RWPE2 (cell line): ENCODE results near the gene OR6F1.
"Not testable (repeated sequence)": the region's sequence is repeated elsewhere in the genome, so short reads cannot be mapped to it uniquely, and the experiment has no call there.

Experiments
- ATAC-seq: fragments of 200-7000 bp; cut with Tn5 transposase; 3 replicates; pipeline ENCODE4 v1.9.1; 2021; ENCODE audit warnings: low read depth
- DNase-seq: peaks from one replicate; pipeline ENCODE4 v3.0.0-alpha.2; 2020; ENCODE audit warnings: low spot score
- H3K27ac ChIP-seq: fragments of 450-650 bp; 2 replicates; pipeline ENCODE4 v1.5.1; 2017; ENCODE audit warnings: mild to moderate bottlenecking; ENCODE audit not compliant: poor library complexity, severe bottlenecking
- H3K27me3 ChIP-seq: fragments of 250-450 bp; sonication (Bioruptor Pico); 2 replicates; pipeline ENCODE4 v1.5.1; 2021; ENCODE audit warnings: mild to moderate bottlenecking, moderate library complexity; ENCODE audit not compliant: insufficient read depth, poor library complexity, severe bottlenecking
- H3K36me3 ChIP-seq: fragments of 250-450 bp; sonication (Bioruptor Pico); 2 replicates; pipeline ENCODE4 v1.5.1; 2020; ENCODE audit warnings: low read depth, mild to moderate bottlenecking, moderate library complexity
- H3K4me1 ChIP-seq: fragments of 250-450 bp; sonication (Bioruptor Pico); 2 replicates; pipeline ENCODE4 v1.5.1; 2021; ENCODE audit warnings: mild to moderate bottlenecking, moderate library complexity; ENCODE audit not compliant: insufficient read depth, poor library complexity, severe bottlenecking
- H3K4me3 ChIP-seq: fragments of 250-450 bp; sonication (Bioruptor Pico); 2 replicates; pipeline ENCODE4 v1.5.1; 2021; ENCODE audit warnings: mild to moderate bottlenecking, moderate library complexity; ENCODE audit not compliant: severe bottlenecking
- H3K9me3 ChIP-seq: fragments of 250-450 bp; sonication (Bioruptor Pico); 2 replicates; pipeline ENCODE4 v1.5.1; 2021; ENCODE audit warnings: mild to moderate bottlenecking, moderate library complexity; ENCODE audit not compliant: severe bottlenecking
- CTCF ChIP-seq: fragments of 450-650 bp; IDR thresholded peaks from one replicate; pipeline ENCODE4 v1.5.1; 2017; ENCODE audit warnings: mild to moderate bottlenecking, moderate library complexity; ENCODE audit not compliant: poor library complexity, severe bottlenecking

Gene OR6F1

GRCh38 chr1:247716546-247716945 lies at the start of gene OR6F1:
TSS of gene OR6F1 (minus strand) at chr1:247716646. CDS start at chr1:247712755, 3,891 bp downstream.
- TF ChIP-seq CTCF = no peak
- H3K9me3 ChIP-seq = no peaks in the 10 kb centered on the region
- H3K4me3 ChIP-seq = no peak within 1 kb of the TSS
- no peak for ATAC-seq
- H3K36me3 ChIP-seq = no peaks in the 10 kb centered on the region
- H3K27ac ChIP-seq = no peak within 1 kb of the TSS
- H3K4me1 ChIP-seq = no peaks in the 10 kb centered on the region
- DNase-seq = no peak
- H3K27me3 ChIP-seq = no peaks in the 10 kb centered on the region

GRCh38 chr1:247760456-247760855 lies 44.0 kb upstream of the OR6F1 start, which contains the start of gene OR1C1:
TSS of gene OR1C1 (minus strand) at chr1:247760556. CDS start at chr1:247758406, 2,150 bp downstream.
- DNase-seq = no peak
- no peak within 1 kb of the TSS for H3K4me3 ChIP-seq
- H3K9me3 ChIP-seq = no peaks in the 10 kb centered on the region
- ATAC-seq = no peak
- no peaks in the 10 kb centered on the region for H3K4me1 ChIP-seq
- H3K27ac ChIP-seq = no peak within 1 kb of the TSS
- TF ChIP-seq CTCF = no peak
- no peaks in the 10 kb centered on the region for H3K36me3 ChIP-seq
- no peaks in the 10 kb centered on the region for H3K27me3 ChIP-seq

GRCh38 chr1:247754311-247754710 lies 37.9 kb upstream of the OR6F1 start:
- H3K9me3 ChIP-seq, H3K4me1 ChIP-seq, H3K27me3 ChIP-seq, ATAC-seq, H3K27ac ChIP-seq, H3K36me3 ChIP-seq, H3K4me3 ChIP-seq, DNase-seq: not testable (repeated sequence)

GRCh38 chr1:247749870-247750269 lies 33.4 kb upstream of the OR6F1 start:
- TF ChIP-seq CTCF = no peak
- Histone ChIP-seq H3K36me3 (no peaks in the 10 kb centered on the region), H3K4me1 (no peaks in the 10 kb centered on the region), H3K27ac (no peak overlapping the region), H3K27me3 (no peaks in the 10 kb centered on the region), H3K9me3 (no peaks in the 10 kb centered on the region), H3K4me3 (no peak overlapping the region)
- DNase-seq (no peak), ATAC-seq (no peak)

GRCh38 chr1:247748041-247748440 lies 31.6 kb upstream of the OR6F1 start, which contains the start of gene OR14A2:
TSS of gene OR14A2 (minus strand) at chr1:247748141.
- Histone ChIP-seq H3K36me3 (no peaks in the 10 kb centered on the region), H3K27ac (no peak within 1 kb of the TSS), H3K9me3 (no peaks in the 10 kb centered on the region), H3K4me1 (no peaks in the 10 kb centered on the region), H3K27me3 (no peaks in the 10 kb centered on the region), H3K4me3 (no peak within 1 kb of the TSS)
- TF ChIP-seq CTCF = no peak
- ATAC-seq (no peak), DNase-seq (no peak)
